Measurements from ENCODE around the gene SEC22C. TPM values are rescaled to one million over a fixed set of nuclear protein-coding genes. Genes with fewer than 3 reads are reported as not detected.
A peak's percentile ranks its signal among the peaks of the same experiment; 100 is the strongest.

SEC22C gene
- total RNA-seq, 1 donor from 2014 or later, result 55.0 TPM

DNA sequence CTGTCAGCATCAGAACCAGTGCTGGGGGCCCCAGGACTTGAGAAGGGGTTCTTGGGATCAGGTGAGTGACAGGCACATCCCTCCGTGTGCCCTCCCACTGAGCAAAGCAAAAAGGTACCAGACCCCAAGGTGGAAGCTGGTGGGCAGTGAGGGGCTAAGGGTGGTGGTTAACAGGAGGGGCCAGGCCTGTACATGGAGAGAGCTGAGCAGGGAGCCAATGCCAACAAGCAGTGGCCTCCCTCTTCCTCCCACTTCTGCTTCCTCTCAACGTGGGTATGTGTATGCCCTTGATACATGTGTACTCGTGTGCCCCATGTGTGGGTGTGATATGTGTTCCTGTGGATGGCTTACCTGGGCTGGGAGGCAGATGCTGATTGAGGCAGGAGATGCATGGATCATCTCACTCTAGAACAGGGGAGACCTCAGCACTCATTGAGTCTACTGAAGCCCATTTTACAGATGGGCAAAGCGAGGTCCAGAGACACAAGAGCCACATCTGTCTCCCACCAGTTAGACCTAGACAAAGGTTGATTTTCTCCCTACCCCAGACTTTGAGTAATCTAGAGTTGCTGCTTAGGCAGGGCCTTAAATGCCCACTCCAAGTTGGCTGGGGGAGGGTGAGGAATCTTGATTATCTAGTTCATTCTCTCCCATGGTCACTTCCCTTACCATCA is 78.4 kb downstream of the SEC22C start:
- peak; percentile 84 for FAIRE-seq
- H3K27me3 ChIP-seq (ENCODE audit: control insufficient read depth, insufficient read depth, low read length), result peaks cover 4% of the 10 kb centered on the region
- TF ChIP-seq, protein P1, sequence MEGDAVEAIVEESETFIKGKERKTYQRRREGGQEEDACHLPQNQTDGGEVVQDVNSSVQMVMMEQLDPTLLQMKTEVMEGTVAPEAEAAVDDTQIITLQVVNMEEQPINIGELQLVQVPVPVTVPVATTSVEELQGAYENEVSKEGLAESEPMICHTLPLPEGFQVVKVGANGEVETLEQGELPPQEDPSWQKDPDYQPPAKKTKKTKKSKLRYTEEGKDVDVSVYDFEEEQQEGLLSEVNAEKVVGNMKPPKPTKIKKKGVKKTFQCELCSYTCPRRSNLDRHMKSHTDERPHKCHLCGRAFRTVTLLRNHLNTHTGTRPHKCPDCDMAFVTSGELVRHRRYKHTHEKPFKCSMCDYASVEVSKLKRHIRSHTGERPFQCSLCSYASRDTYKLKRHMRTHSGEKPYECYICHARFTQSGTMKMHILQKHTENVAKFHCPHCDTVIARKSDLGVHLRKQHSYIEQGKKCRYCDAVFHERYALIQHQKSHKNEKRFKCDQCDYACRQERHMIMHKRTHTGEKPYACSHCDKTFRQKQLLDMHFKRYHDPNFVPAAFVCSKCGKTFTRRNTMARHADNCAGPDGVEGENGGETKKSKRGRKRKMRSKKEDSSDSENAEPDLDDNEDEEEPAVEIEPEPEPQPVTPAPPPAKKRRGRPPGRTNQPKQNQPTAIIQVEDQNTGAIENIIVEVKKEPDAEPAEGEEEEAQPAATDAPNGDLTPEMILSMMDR (IDR thresholded peaks at IDR 0.05; ENCODE audit: insufficient read depth, low read length, severe bottlenecking), result no peak
- H3K36me3 ChIP-seq (ENCODE audit: control insufficient read depth, insufficient read depth, low read length), result no peaks in the 10 kb centered on the region
- no peak for DNase-seq (ENCODE audit: low read depth)
- peak overlapping the region; percentile 45 for H3K4me3 ChIP-seq (ENCODE audit: low read depth, low read length)

DNA sequence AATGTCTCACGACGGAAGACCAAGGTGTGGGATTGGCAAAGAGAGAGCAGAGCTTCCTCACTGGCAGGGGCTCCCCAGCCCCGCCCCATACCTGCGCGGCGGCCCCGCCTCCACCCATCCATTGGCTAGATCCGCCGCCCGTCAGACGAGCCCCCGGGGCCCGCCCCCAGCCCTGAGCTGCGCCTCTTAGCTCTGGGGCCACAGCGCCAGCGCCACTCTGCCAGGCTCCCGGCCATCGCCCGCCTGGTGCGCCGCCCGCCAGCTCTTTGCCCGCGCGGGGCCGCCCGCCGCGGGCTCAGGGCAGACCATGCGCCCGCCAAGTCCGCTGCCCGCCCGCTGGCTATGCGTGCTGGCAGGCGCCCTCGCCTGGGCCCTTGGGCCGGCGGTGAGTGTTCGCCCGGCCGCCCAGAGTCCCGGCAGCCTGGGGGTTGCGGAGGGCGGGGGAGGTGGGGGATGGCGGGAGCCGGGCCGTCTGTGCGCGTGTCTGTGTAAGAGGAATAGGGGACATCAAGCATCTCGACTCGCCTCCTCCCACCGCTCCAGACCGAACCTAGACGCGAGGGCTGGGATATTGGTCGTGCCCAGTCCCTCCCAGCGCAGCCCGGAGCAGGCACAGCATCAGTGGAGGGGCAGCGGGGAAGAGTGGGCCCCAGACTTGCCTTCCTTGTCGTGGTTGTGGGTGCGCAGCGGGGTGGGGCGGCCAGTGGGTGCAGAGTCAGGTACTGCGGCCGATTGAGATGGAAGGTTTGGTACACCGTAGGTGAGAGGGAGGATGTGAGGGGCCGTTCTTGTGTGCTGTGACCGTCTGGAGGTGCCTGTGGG is 79.1 kb downstream of the SEC22C start, which contains the start of gene VIPR1:
Gene VIPR1, plus strand, starts transcription at position 215 of the 822 bp plus-strand sequence. Its CDS starts 93 bp downstream, at position 308.
- DNase-seq (ENCODE audit: low read depth) (peak; percentile 68), FAIRE-seq (no peak)
- TF ChIP-seq, protein P1 (IDR thresholded peaks at IDR 0.05; ENCODE audit: insufficient read depth, low read length, severe bottlenecking), result no peak
- peaks cover 4% of the 10 kb centered on the region for H3K27me3 ChIP-seq (ENCODE audit: control insufficient read depth, insufficient read depth, low read length)
- H3K4me3 ChIP-seq (ENCODE audit: low read depth, low read length), result peak within 1 kb of the TSS; percentile 45
- no peaks in the 10 kb centered on the region for H3K36me3 ChIP-seq (ENCODE audit: control insufficient read depth, insufficient read depth, low read length)

DNA sequence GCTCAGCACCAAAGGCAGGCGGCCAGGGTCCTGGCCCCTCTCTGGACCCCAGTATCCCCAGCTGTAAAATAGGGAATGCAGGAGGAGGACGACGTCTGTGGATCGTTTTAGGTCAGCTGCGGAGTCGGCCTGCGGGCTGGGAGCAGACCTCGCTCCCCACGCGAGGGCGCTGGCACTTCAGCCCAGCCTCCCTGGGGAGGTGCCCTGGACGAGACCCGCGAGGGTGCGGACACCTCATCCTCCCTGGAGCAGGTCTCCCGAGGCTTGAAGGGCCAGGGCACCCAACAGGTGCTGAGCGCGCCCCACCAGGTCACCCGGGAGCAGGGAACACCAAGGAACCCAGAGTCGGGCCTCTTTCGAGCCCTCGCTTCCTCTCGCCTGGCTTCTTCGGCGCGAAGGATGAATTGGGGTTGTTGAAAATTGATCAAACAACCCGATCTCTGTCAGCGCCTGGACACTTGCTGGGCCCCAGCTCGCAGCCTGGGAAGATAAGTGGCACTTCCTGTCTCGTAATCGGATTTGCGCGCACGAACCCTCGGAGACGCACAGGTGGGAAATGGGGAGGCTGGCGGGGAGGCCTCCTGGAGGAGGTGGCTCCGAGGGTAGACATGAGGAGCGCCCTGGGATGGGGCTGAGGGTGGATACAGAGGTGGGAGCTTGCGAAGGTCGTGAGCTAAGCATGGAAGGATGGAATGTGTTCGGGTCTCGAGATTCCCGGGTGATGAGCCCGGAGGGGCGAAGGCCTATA is 79.9 kb downstream of the SEC22C start:
- TF ChIP-seq, protein P1 (IDR thresholded peaks at IDR 0.05; ENCODE audit: insufficient read depth, low read length, severe bottlenecking), result peak; percentile 94
- DNase-seq (ENCODE audit: low read depth) (peak; percentile 59), FAIRE-seq (no peak)
- H3K36me3 ChIP-seq (ENCODE audit: control insufficient read depth, insufficient read depth, low read length), result no peaks in the 10 kb centered on the region
- H3K4me3 ChIP-seq (ENCODE audit: low read depth, low read length), result peak overlapping the region; percentile 45
- H3K27me3 ChIP-seq (ENCODE audit: control insufficient read depth, insufficient read depth, low read length), result peaks cover 4% of the 10 kb centered on the region

DNA sequence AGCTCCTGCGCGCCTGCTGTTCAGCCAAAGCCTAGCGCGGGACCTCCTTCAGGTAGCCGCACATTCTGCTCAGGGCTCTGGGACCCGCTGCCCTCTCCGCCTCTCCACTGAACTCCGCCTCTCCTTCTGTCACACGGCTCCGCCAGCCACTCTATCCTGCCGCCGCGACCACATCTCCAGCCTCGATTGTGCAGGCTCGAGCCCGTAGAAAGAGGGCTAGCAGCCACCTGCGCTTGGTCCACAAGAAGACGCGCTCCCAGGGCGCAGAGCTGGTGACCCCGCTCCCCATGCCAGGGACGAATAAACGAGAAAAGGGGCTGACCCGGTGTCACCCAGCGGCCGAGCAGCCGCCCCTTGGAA is 80.5 kb downstream of the SEC22C start:
- H3K4me3 ChIP-seq (ENCODE audit: low read depth, low read length), result peak overlapping the region; percentile 45
- FAIRE-seq (no peak), DNase-seq (ENCODE audit: low read depth) (no peak)
- H3K36me3 ChIP-seq (ENCODE audit: control insufficient read depth, insufficient read depth, low read length), result no peaks in the 10 kb centered on the region
- peaks cover 4% of the 10 kb centered on the region for H3K27me3 ChIP-seq (ENCODE audit: control insufficient read depth, insufficient read depth, low read length)
- TF ChIP-seq, protein P1 (IDR thresholded peaks at IDR 0.05; ENCODE audit: insufficient read depth, low read length, severe bottlenecking), result no peak

DNA sequence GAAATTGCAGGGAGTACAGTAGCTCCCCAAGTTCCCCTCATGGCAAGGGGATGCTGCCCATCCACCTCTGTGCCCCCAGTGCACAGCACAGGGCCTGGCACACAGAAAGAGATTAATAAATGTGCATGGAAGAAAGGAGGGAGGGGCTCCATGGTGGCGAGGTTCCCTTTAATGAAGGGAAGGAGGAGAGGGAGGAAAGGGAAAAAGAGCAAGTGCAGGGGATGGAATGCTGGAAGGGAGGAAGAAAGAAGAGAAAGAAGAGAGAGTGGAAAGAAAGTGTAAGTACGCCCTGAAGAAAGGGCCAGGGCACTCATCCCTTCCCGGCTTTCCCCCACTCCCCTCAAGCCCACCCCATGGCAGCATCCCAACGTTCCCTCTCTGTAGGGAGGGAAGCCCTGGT is 80.9 kb downstream of the SEC22C start:
- DNase-seq (ENCODE audit: low read depth), result no peak
- TF ChIP-seq, protein P1 (IDR thresholded peaks at IDR 0.05; ENCODE audit: insufficient read depth, low read length, severe bottlenecking), result no peak
- no peak overlapping the region for H3K4me3 ChIP-seq (ENCODE audit: low read depth, low read length)
- no peak for FAIRE-seq
- peaks cover 4% of the 10 kb centered on the region for H3K27me3 ChIP-seq (ENCODE audit: control insufficient read depth, insufficient read depth, low read length)
- H3K36me3 ChIP-seq (ENCODE audit: control insufficient read depth, insufficient read depth, low read length), result no peaks in the 10 kb centered on the region

Measured in bronchial epithelial cell (primary cell).